Measurements from ENCODE around the gene PLXND1.

DNA sequence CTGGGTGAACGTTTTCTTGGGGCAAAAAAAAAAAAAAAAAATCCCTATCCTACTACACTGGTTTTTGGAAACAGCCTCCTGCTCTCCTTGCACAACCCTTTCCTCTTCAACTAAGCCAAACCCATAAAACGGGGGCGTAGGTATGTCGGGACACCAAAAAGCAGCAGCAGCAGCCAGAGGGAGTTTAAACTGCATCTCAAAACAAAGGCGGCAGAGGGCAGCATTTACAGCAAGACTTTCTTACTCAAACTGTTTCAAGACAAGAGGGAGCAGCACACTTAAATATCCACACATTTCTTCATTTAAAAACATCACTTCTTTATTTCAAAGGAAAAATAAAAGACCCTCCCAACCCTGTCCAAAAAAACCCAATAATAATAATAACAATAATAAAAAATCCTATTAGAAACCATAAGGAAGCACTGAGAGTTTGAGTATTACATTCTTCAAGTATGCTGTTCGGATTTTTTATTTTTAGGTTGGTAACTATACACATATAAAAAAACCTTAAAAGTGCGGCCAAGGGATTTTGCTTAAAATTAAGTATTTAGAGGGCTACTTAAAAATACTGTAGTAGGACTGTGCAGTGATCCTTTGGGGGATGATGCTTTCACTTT is 43.9 kb upstream of the PLXND1 start:
- TF ChIP-seq, protein P1, sequence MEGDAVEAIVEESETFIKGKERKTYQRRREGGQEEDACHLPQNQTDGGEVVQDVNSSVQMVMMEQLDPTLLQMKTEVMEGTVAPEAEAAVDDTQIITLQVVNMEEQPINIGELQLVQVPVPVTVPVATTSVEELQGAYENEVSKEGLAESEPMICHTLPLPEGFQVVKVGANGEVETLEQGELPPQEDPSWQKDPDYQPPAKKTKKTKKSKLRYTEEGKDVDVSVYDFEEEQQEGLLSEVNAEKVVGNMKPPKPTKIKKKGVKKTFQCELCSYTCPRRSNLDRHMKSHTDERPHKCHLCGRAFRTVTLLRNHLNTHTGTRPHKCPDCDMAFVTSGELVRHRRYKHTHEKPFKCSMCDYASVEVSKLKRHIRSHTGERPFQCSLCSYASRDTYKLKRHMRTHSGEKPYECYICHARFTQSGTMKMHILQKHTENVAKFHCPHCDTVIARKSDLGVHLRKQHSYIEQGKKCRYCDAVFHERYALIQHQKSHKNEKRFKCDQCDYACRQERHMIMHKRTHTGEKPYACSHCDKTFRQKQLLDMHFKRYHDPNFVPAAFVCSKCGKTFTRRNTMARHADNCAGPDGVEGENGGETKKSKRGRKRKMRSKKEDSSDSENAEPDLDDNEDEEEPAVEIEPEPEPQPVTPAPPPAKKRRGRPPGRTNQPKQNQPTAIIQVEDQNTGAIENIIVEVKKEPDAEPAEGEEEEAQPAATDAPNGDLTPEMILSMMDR (IDR thresholded peaks at IDR 0.05), result peak in 2 of 3 donors; percentile 67
- no peak for TF ChIP-seq EP300 (IDR thresholded peaks at IDR 0.05)
